B cell (primary cell): ENCODE results near the gene NTN4. TPM values are rescaled to one million over a fixed set of nuclear protein-coding genes. Genes with fewer than 3 reads are reported as not detected.

Experiments
- ATAC-seq: fragments of 200-7000 bp; cut with Tn5 transposase; one replicate; pipeline ENCODE4 v1.10.0; 2021; ENCODE audit warnings: low read depth, mild to moderate bottlenecking, moderate number of reproducible peaks, moderate library complexity
- CTCF ChIA-PET: fragments of 350-600 bp; sonication (Branson Sonifier 250); formaldehyde crosslinking; loops from one replicate; lab custom pipeline; 2021; ENCODE audit warnings: antibody characterized with exemption, inconsistent platforms; lab: Charles Lee
- POLR2A ChIA-PET: fragments of 350-600 bp; sonication (Branson Sonifier 250); formaldehyde crosslinking; loops from one replicate; lab custom pipeline; 2021; ENCODE audit warnings: antibody characterized with exemption; lab: Charles Lee
- DNase-seq: peaks from one replicate; pipeline ENCODE4 v3.0.0; 2013
- H2AFZ ChIP-seq: 2 replicates; pipeline ENCODE4 v1.6.1; 2012; ENCODE audit warnings: mild to moderate bottlenecking, low read depth, low read length; ENCODE audit not compliant: insufficient read depth, poor library complexity, severe bottlenecking
- H3K27ac ChIP-seq, 2 donors: 1 replicate in 1 of 2; 2 replicates in 1 of 2; pipeline ENCODE4 v1.5.1; 2012 to 2013; ENCODE audit warnings: low read length in 2 of 2, mild to moderate bottlenecking in 2 of 2, moderate library complexity in 1 of 2
- H3K27me3 ChIP-seq, 4 experiments: fragments of 200-600 bp in 1 of 4; sonication (generic) in 1 of 4; replicated peaks in 1 of 4; 1 replicate in 2 of 4; 2 replicates in 2 of 4; pipeline versions ENCODE4 v1.6.1 to v1.7.0; 2013 to 2016; ENCODE audit warnings: low read length in 3 of 4, mild to moderate bottlenecking in 2 of 4, mixed read lengths in 1 of 4, moderate library complexity in 1 of 4; ENCODE audit not compliant: insufficient read depth in 4 of 4, control insufficient read depth in 3 of 4; ENCODE audit errors: control extremely low read depth in 1 of 4
- H3K36me3 ChIP-seq, 2 experiments: replicated peaks in 1 of 2; 1 replicate in 1 of 2; 2 replicates in 1 of 2; pipeline versions ENCODE4 v1.6.1 to v1.7.1; 2013; ENCODE audit warnings: low read length in 1 of 2; ENCODE audit not compliant: insufficient read depth in 2 of 2, control insufficient read depth in 1 of 2; ENCODE audit errors: control extremely low read depth in 1 of 2, extremely low read depth in 1 of 2
- H3K4me1 ChIP-seq, 2 donors: fragments of 200-600 bp in 1 of 2; sonication (generic) in 1 of 2; 1 replicate in 1 of 2; 2 replicates in 1 of 2; pipeline versions ENCODE4 v1.5.1 to v1.6.1; 2013 to 2017; ENCODE audit warnings: low read length in 2 of 2; ENCODE audit not compliant: control insufficient read depth in 2 of 2, insufficient read depth in 2 of 2
- H3K4me2 ChIP-seq: replicated peaks from 2 replicates; pipeline ENCODE3; 2012; ENCODE audit warnings: mild to moderate bottlenecking, low read depth, low read length; ENCODE audit not compliant: poor library complexity, severe bottlenecking
- H3K4me3 ChIP-seq, 5 experiments: fragments of 200-600 bp in 1 of 5; sonication (generic) in 1 of 5; 1 replicate in 3 of 5; 2 replicates in 2 of 5; pipeline versions ENCODE4 v1.5.1 to v1.7.0; 2011 to 2016; ENCODE audit warnings: low read length in 4 of 5, mild to moderate bottlenecking in 4 of 5, low read depth in 2 of 5, control low read depth in 1 of 5, moderate library complexity in 1 of 5; ENCODE audit not compliant: insufficient read depth in 1 of 5; ENCODE audit errors: control extremely low read depth in 1 of 5, extremely low read depth in 1 of 5
- H3K79me2 ChIP-seq: fragments of 200-600 bp; sonication (generic); one replicate; pipeline ENCODE4 v1.6.0; 2016; ENCODE audit warnings: low read length; ENCODE audit not compliant: control insufficient read depth, insufficient read depth
- H3K9ac ChIP-seq: fragments of 200-600 bp; sonication (generic); 2 replicates; pipeline ENCODE4 v1.6.1; 2017; ENCODE audit warnings: mild to moderate bottlenecking, low read length, moderate library complexity
- H3K9me3 ChIP-seq, 3 donors: one replicate each; pipeline versions ENCODE4 v1.6.1 to v1.7.1; 2013; ENCODE audit warnings: low read length in 2 of 3; ENCODE audit not compliant: control insufficient read depth in 2 of 3, insufficient read depth in 1 of 3; ENCODE audit errors: control extremely low read depth in 1 of 3
- H4K20me1 ChIP-seq: 2 replicates; pipeline ENCODE4 v1.6.0; 2012; ENCODE audit warnings: mild to moderate bottlenecking, low read length; ENCODE audit not compliant: insufficient read depth, control insufficient read depth, poor library complexity, severe bottlenecking
- H3K27ac Mint-ChIP-seq: one replicate; pipeline ENCODE4 v1.8.0; 2021; ENCODE audit warnings: mixed read lengths
- H3K27me3 Mint-ChIP-seq: one replicate; pipeline ENCODE4 v1.8.0; 2021; ENCODE audit warnings: mixed read lengths
- H3K4me1 Mint-ChIP-seq: one replicate; pipeline ENCODE4 v1.8.0; 2021; ENCODE audit warnings: mixed read lengths
- H3K4me3 Mint-ChIP-seq: one replicate; pipeline ENCODE4 v1.8.0; 2021; ENCODE audit warnings: mixed read lengths
- H3K9me3 Mint-ChIP-seq: one replicate; pipeline ENCODE4 v1.8.0; 2022; ENCODE audit warnings: mixed read lengths; ENCODE audit not compliant: insufficient read depth
- EZH2 ChIP-seq: IDR thresholded peaks from 2 replicates; pipeline ENCODE4 v1.6.1; 2012; ENCODE audit warnings: borderline replicate concordance, low read depth, mild to moderate bottlenecking, moderate library complexity, low read length; ENCODE audit not compliant: insufficient read depth, poor library complexity, severe bottlenecking
- WGBS: methylation state at CpG from one replicate; pipeline ENCODE4 v1.1.5; 2013; ENCODE audit warnings: missing lambda C conversion rate; ENCODE audit not compliant: insufficient coverage; 5-methylcytosine and 5-hydroxymethylcytosine counted together
- intact Hi-C: fragments of 100-400 bp; cut with micrococcal nuclease; formaldehyde crosslinking; loops from one replicate; pipeline ENCODE4 v1.10.0; 2022
- polyA plus RNA-seq: library from polyadenylated mRNA; depleted of rRNA; stranded (reverse); fragments of >200 nt; gene quantifications from 2 replicates; pipeline ENCODE4 v1.2.3, GENCODE V29; 2012
- total RNA-seq, 2 donors: library from RNA; stranded (reverse); fragments of 120-200 nt in 1 of 2; gene quantifications; 1 replicate in 1 of 2; 2 replicates in 1 of 2; pipeline versions ENCODE4 v1.2.3 to v1.2.4, GENCODE V29; 2013 to 2022
- TF ChIP-seq, protein P1 (sequence below): fragments of 200-600 bp; IDR thresholded peaks from one replicate; pipeline ENCODE4 v1.8.0; 2022; ENCODE audit warnings: antibody characterized with exemption, mild to moderate bottlenecking

NTN4 gene
- total and polyA plus RNA-seq, 2 donors (not counting 1 experiment from before 2014, with no cell fraction given) = not detected

DNA sequence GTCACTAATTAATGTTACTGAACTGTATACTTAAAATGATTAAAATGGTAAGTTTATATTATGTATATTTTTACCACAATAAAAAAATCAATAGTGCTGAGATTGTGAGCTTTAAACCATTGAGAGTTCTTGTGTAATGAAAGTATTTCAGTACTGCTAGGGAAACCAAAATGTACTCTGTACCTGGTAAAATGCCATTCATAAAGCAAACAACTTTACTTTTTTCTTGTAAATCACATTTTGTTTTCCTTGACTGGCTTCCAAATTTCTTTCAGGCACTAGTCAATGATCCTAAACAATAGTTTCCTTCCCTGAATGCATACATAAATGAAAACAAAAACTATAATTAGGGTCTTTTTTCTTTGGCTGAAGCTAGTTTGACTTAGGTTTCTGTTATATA, 38.8 kb upstream of the NTN4 start:
- ATAC-seq = no peak
- H3K27me3 Mint-ChIP-seq = peaks cover 38% of the 10 kb centered on the region
- DNase-seq = no peak
- no peaks in the 10 kb centered on the region for H3K9me3 Mint-ChIP-seq
- Histone ChIP-seq H3K36me3 (no peaks in the 10 kb centered on the region), H3K9me3 (peaks cover 0 to 1% (median 0%) of the 10 kb centered on the region in 3 donors), H3K79me2 (no peaks in the 10 kb centered on the region), H3K4me1 (no peaks in the 10 kb centered on the region), H3K27ac (no peak overlapping the region), H3K27me3 (peaks cover 0 to 5% (median 2%) of the 10 kb centered on the region in 4 experiments), H3K4me3 (no peak overlapping the region), H3K9ac (no peak overlapping the region), H3K4me2 (no peak overlapping the region), H2AFZ (no peak overlapping the region), H4K20me1 (no peaks in the 10 kb centered on the region)
- ChIA-PET POLR2A (no interaction called here), CTCF (no interaction called here)
- no peak overlapping the region for H3K27ac Mint-ChIP-seq
- intact Hi-C loops = no loop called here
- no peak for TF ChIP-seq EZH2
- TF ChIP-seq, protein P1, sequence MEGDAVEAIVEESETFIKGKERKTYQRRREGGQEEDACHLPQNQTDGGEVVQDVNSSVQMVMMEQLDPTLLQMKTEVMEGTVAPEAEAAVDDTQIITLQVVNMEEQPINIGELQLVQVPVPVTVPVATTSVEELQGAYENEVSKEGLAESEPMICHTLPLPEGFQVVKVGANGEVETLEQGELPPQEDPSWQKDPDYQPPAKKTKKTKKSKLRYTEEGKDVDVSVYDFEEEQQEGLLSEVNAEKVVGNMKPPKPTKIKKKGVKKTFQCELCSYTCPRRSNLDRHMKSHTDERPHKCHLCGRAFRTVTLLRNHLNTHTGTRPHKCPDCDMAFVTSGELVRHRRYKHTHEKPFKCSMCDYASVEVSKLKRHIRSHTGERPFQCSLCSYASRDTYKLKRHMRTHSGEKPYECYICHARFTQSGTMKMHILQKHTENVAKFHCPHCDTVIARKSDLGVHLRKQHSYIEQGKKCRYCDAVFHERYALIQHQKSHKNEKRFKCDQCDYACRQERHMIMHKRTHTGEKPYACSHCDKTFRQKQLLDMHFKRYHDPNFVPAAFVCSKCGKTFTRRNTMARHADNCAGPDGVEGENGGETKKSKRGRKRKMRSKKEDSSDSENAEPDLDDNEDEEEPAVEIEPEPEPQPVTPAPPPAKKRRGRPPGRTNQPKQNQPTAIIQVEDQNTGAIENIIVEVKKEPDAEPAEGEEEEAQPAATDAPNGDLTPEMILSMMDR = no peak
- H3K4me3 Mint-ChIP-seq = no peak overlapping the region
- H3K4me1 Mint-ChIP-seq = no peaks in the 10 kb centered on the region

DNA sequence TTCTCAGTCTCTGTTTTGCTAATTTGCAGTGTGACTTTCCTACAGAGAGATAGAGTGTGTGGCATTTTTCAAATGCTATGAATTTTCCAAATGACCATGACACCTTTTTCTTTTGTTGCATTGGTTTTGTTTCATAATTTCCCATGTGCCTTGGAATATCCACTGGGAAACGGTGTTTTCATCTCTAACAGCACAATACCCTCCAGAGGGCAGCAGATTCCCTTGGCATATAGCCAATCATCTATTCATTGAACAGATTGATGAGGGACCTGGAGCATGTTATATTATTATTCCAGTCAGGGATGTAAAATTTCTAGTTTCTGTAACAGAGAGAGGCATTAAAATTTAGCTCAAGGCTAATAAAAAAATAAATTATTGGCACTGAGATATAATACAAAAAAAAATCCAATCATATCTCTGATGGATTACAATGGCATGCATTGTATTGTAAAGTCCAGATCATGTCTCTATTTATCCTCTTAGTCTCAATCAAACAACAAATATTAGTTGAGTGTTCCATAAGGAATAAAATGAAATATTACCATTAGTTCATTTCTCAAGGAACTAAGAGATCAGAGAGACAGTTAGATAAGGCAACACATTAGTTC, 29.6 kb upstream of the NTN4 start:
- Mint-ChIP-seq H3K27ac (no peak overlapping the region), H3K9me3 (no peaks in the 10 kb centered on the region), H3K4me1 (no peaks in the 10 kb centered on the region), H3K4me3 (no peak overlapping the region), H3K27me3 (peaks cover 31% of the 10 kb centered on the region)
- Histone ChIP-seq H4K20me1 (no peaks in the 10 kb centered on the region), H3K27me3 (peaks cover 0 to 9% (median 2%) of the 10 kb centered on the region in 4 experiments), H3K9me3 (no peaks in the 10 kb centered on the region), H3K4me2 (no peak overlapping the region), H3K36me3 (no peaks in the 10 kb centered on the region), H3K79me2 (no peaks in the 10 kb centered on the region), H2AFZ (no peak overlapping the region), H3K4me1 (no peaks in the 10 kb centered on the region), H3K4me3 (no peak overlapping the region), H3K9ac (no peak overlapping the region), H3K27ac (no peak overlapping the region)
- no peak for TF ChIP-seq EZH2
- TF ChIP-seq, protein P1 = no peak
- POLR2A ChIA-PET = no interaction called here
- no CpG with 5 or more reads among the region's 1 CpG for WGBS
- no peak for ATAC-seq
- intact Hi-C loops = no loop called here
- DNase-seq = no peak
- CTCF ChIA-PET = no interaction called here
